Midbrain (tissue), 1 donor: ENCODE results near the gene RERE.
"Not testable (repeated sequence)": the region's sequence is repeated elsewhere in the genome, so short reads cannot be mapped to it uniquely, and the experiment has no call there.

Experiments used
- DNase-seq: peaks from one replicate; lab custom pipeline; 2025; lab: John Stamatoyannopoulos, UW

RERE gene

GRCh38 chr1:8380310-8380709 lies 437.1 kb downstream of the RERE start:
- DNase-seq: not testable (repeated sequence)

- DNase-seq: no peak
Measured at GRCh38 chr1:8379513-8380186, 437.8 kb downstream of the RERE start.

- no peak for DNase-seq
Measured at GRCh38 chr1:8378981-8379470, 438.4 kb downstream of the RERE start.

- no peak for DNase-seq
Measured at GRCh38 chr1:8378178-8378577, 439.3 kb downstream of the RERE start.

- DNase-seq: no peak
Measured at GRCh38 chr1:8377271-8377981, 440.0 kb downstream of the RERE start.

- no peak for DNase-seq
Measured at GRCh38 chr1:8376358-8376840, 441.0 kb downstream of the RERE start.

- no peak for DNase-seq
Measured at GRCh38 chr1:8374812-8375211, 442.6 kb downstream of the RERE start.

- no peak for DNase-seq
Measured at GRCh38 chr1:8374356-8374755, 443.1 kb downstream of the RERE start.

GRCh38 chr1:8373581-8374241 lies 443.7 kb downstream of the RERE start:
- peak; percentile 56 for DNase-seq

GRCh38 chr1:8373125-8373524 lies 444.3 kb downstream of the RERE start:
- DNase-seq: no peak

- DNase-seq: peak; percentile 47
Measured at GRCh38 chr1:8371372-8371991, 446.0 kb downstream of the RERE start.

GRCh38 chr1:8370905-8371315 lies 446.5 kb downstream of the RERE start:
- DNase-seq: peak; percentile 47

GRCh38 chr1:8370046-8370881 lies 447.2 kb downstream of the RERE start:
- DNase-seq: peak; percentile 31

GRCh38 chr1:8368956-8369639 lies 448.3 kb downstream of the RERE start:
- no peak for DNase-seq

- DNase-seq: no peak
Measured at GRCh38 chr1:8367571-8368194, 449.8 kb downstream of the RERE start.

- no peak for DNase-seq
Measured at GRCh38 chr1:8365661-8366362, 451.6 kb downstream of the RERE start.

- DNase-seq: no peak
Measured at GRCh38 chr1:8364528-8365442, 452.7 kb downstream of the RERE start.

GRCh38 chr1:8363767-8364301 lies 453.6 kb downstream of the RERE start:
- DNase-seq: no peak
